Neural cell (in vitro differentiated cells): ENCODE results near the gene GNG7. TPM values are rescaled to one million over a fixed set of nuclear protein-coding genes. Genes with fewer than 3 reads are reported as not detected.
"Not testable (repeated sequence)": the region's sequence is repeated elsewhere in the genome, so short reads cannot be mapped to it uniquely, and the experiment has no call there.

Experiments
- H2AFZ ChIP-seq: fragments of 200-600, 300-800 bp; sonication (generic), shearing (Covaris generic); 2 replicates; pipeline ENCODE4 v1.6.0; 2014; ENCODE audit warnings: low read depth, mild to moderate bottlenecking, antibody characterized with exemption, low read length, moderate library complexity
- H3F3A ChIP-seq: fragments of 200-600 bp; shearing (Covaris generic); 2 replicates; pipeline ENCODE4 v1.6.1; 2016; ENCODE audit warnings: mild to moderate bottlenecking, moderate library complexity, mixed read lengths, antibody characterized with exemption, low read length; ENCODE audit not compliant: insufficient read depth, poor library complexity, severe bottlenecking
- H3K27ac ChIP-seq: fragments of 200-600, 300-800 bp; sonication (generic), shearing (Covaris generic); 2 replicates; pipeline ENCODE4 v1.5.1; 2014; ENCODE audit warnings: mild to moderate bottlenecking, low read length, moderate library complexity
- H3K27me3 ChIP-seq: fragments of 300-800, 200-600 bp; sonication (generic), shearing (Covaris generic); 2 replicates; pipeline ENCODE4 v1.6.0; 2014; ENCODE audit warnings: mild to moderate bottlenecking, low read depth, low read length, moderate library complexity; ENCODE audit not compliant: insufficient read depth
- H3K36me3 ChIP-seq: fragments of 300-800, 200-600 bp; sonication (generic), shearing (Covaris generic); 2 replicates; pipeline ENCODE4 v1.5.1; 2014; ENCODE audit warnings: mild to moderate bottlenecking, antibody characterized with exemption, low read length, moderate library complexity; ENCODE audit not compliant: insufficient read depth
- H3K4me2 ChIP-seq: fragments of 300-800, 200-600 bp; sonication (generic), shearing (Covaris generic); 2 replicates; pipeline ENCODE4 v1.6.0; 2014; ENCODE audit warnings: mild to moderate bottlenecking, low read length
- H3K4me3 ChIP-seq: fragments of 300-800, 200-600 bp; sonication (generic), shearing (Covaris generic); 2 replicates; pipeline ENCODE4 v1.5.1; 2014; ENCODE audit warnings: mild to moderate bottlenecking, low read length, moderate library complexity
- H3K79me2 ChIP-seq: fragments of 200-600 bp; shearing (Covaris generic); replicated peaks from 2 replicates; pipeline ENCODE4 v1.6.0; 2014; ENCODE audit warnings: mild to moderate bottlenecking, low read length, moderate library complexity; ENCODE audit not compliant: insufficient read depth
- H3K9ac ChIP-seq: fragments of 300-800, 200-600 bp; sonication (generic), shearing (Covaris generic); 2 replicates; pipeline ENCODE4 v1.6.1; 2016; ENCODE audit warnings: mild to moderate bottlenecking, low read length, mixed read lengths
- H3K9me2 ChIP-seq: fragments of 200-600 bp; shearing (Covaris generic); 2 replicates; pipeline ENCODE4 v1.6.1; 2016; ENCODE audit warnings: mild to moderate bottlenecking, low read length, mixed read lengths; ENCODE audit not compliant: insufficient read depth
- H3K9me3 ChIP-seq: fragments of 200-600, 300-800 bp; sonication (generic), shearing (Covaris generic); 2 replicates; pipeline ENCODE4 v1.6.1; 2016; ENCODE audit warnings: mild to moderate bottlenecking, mixed run types, low read length, moderate library complexity, mixed read lengths
- H4K20me1 ChIP-seq: fragments of 200-600 bp; shearing (Covaris generic); 2 replicates; pipeline ENCODE4 v1.6.1; 2016; ENCODE audit warnings: mild to moderate bottlenecking, mixed run types; ENCODE audit not compliant: insufficient read depth
- CTCF ChIP-seq: fragments of 450-650 bp; IDR thresholded peaks from 2 replicates; pipeline ENCODE4 v1.5.1; 2014; ENCODE audit warnings: antibody characterized with exemption, mild to moderate bottlenecking, moderate library complexity; ENCODE audit not compliant: poor library complexity, severe bottlenecking
- EP300 ChIP-seq: fragments of 450-650 bp; conservative IDR thresholded peaks from 2 replicates; pipeline ENCODE4 v1.6.1; 2014; ENCODE audit warnings: antibody characterized with exemption, mild to moderate bottlenecking, moderate library complexity; ENCODE audit not compliant: poor library complexity, severe bottlenecking
- EZH2 ChIP-seq: fragments of 200-600, 300-800 bp; shearing (Covaris generic), sonication (generic); IDR thresholded peaks from 2 replicates; pipeline ENCODE4 v1.6.1; 2014; ENCODE audit warnings: antibody characterized with exemption, low read length, borderline replicate concordance, mild to moderate bottlenecking; ENCODE audit not compliant: insufficient read depth, poor library complexity, severe bottlenecking
- MXI1 ChIP-seq: fragments of 450-650 bp; conservative IDR thresholded peaks from 2 replicates; pipeline ENCODE4 v1.6.1; 2014; ENCODE audit warnings: antibody characterized with exemption, mild to moderate bottlenecking; ENCODE audit not compliant: poor library complexity, severe bottlenecking
- POLR2AphosphoS5 ChIP-seq: IDR thresholded peaks from 2 replicates; pipeline ENCODE4 v1.6.1; 2012
- RAD21 ChIP-seq: fragments of 450-650 bp; conservative IDR thresholded peaks from 2 replicates; pipeline ENCODE4 v1.6.1; 2014; ENCODE audit warnings: antibody characterized with exemption, mild to moderate bottlenecking, moderate library complexity
- REST ChIP-seq: IDR thresholded peaks from 2 replicates; pipeline ENCODE4 v1.6.1; 2012; ENCODE audit warnings: borderline replicate concordance
- SMC3 ChIP-seq: fragments of 450-650 bp; conservative IDR thresholded peaks from 2 replicates; pipeline ENCODE4 v1.6.1; 2014; ENCODE audit warnings: antibody characterized with exemption, mild to moderate bottlenecking, moderate library complexity; ENCODE audit not compliant: poor library complexity
- TAF1 ChIP-seq: IDR thresholded peaks from 2 replicates; pipeline ENCODE4 v1.6.1; 2012; ENCODE audit warnings: low read depth
- polyA plus RNA-seq: library from polyadenylated mRNA; depleted of rRNA; stranded (reverse); fragments of >200 nt; gene quantifications from 2 replicates; pipeline ENCODE4 v1.2.3, GENCODE V29; 2014

The GNG7 gene
- polyA plus RNA-seq, 1 donor from 2014 or later: 3.0 TPM

- H3K79me2 ChIP-seq: no peaks in the 10 kb centered on the region
- H3K9me2 ChIP-seq: no peaks in the 10 kb centered on the region
- H3K27ac ChIP-seq: no peak overlapping the region
- H3K4me2 ChIP-seq: no peak overlapping the region
- no peak for TF ChIP-seq EZH2
- TF ChIP-seq POLR2AphosphoS5: peak; percentile 27
- no peak overlapping the region for H3K9ac ChIP-seq
- peak overlapping the region; percentile 52 for H3K4me3 ChIP-seq
- H3K36me3 ChIP-seq: no peaks in the 10 kb centered on the region
- H3K9me3 ChIP-seq: no peaks in the 10 kb centered on the region
- H4K20me1 ChIP-seq: no peaks in the 10 kb centered on the region
- peaks cover 19% of the 10 kb centered on the region for H3K27me3 ChIP-seq
- H2AFZ ChIP-seq: no peak overlapping the region
- no peaks in the 10 kb centered on the region for H3F3A ChIP-seq
These were observed 207.9 kb downstream of the GNG7 start for GRCh38 chr19:2494447-2495129.

- no peak overlapping the region for H3K4me2 ChIP-seq
- no peak overlapping the region for H3K27ac ChIP-seq
- TF ChIP-seq CTCF: no peak
- TF ChIP-seq MXI1: no peak
- TF ChIP-seq REST: no peak
- no peak for TF ChIP-seq SMC3
- TF ChIP-seq EP300: no peak
- TF ChIP-seq TAF1: no peak
- no peak for TF ChIP-seq RAD21
- no peak for TF ChIP-seq POLR2AphosphoS5
- no peak for TF ChIP-seq EZH2
- H3K79me2 ChIP-seq: no peaks in the 10 kb centered on the region
- H3K9me2 ChIP-seq: no peaks in the 10 kb centered on the region
- H4K20me1 ChIP-seq: no peaks in the 10 kb centered on the region
- H3K27me3 ChIP-seq: peaks cover 24% of the 10 kb centered on the region
- H3K36me3 ChIP-seq: no peaks in the 10 kb centered on the region
- no peak overlapping the region for H3K9ac ChIP-seq
- H2AFZ ChIP-seq: no peak overlapping the region
- peak overlapping the region; percentile 52 for H3K4me3 ChIP-seq
- H3F3A ChIP-seq: no peaks in the 10 kb centered on the region
- no peaks in the 10 kb centered on the region for H3K9me3 ChIP-seq
These were observed 208.4 kb downstream of the GNG7 start for GRCh38 chr19:2494084-2494446.

GRCh38 chr19:2493448-2493847 lies 209.0 kb downstream of the GNG7 start:
- not testable (repeated sequence) for H3K4me3 ChIP-seq, H3K4me2 ChIP-seq, H3K36me3 ChIP-seq, H2AFZ ChIP-seq, H4K20me1 ChIP-seq, H3K9me2 ChIP-seq, H3F3A ChIP-seq, H3K9me3 ChIP-seq, H3K27ac ChIP-seq, H3K9ac ChIP-seq, H3K79me2 ChIP-seq
- H3K27me3 ChIP-seq: peaks cover 30% of the 10 kb centered on the region
